ENCODE results near the gene KCNJ3. TPM values are rescaled to one million over a fixed set of nuclear protein-coding genes. Genes with fewer than 3 reads are reported as not detected.

The KCNJ3 gene
- total RNA-seq, 1 donor from 2014 or later, result not detected

DNA sequence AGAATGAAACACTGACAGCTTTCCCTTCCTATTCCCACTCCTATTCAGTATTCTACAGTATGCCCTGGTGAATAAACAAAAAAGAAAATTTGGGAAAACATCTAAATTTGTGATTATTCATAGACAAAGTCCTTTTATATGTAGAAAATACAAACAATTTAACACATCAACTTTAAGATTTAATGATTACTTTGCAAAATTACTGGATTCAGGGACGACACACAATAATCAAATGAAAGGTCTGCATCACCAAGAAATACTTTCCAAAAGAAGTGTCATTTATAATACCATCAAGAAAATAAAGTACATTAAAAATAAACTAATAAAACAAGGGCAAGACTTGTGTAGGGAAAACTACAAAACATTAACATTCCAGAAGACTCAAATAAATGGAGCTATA, 199.8 kb downstream of the KCNJ3 start:
- intact Hi-C loops (cut with micrococcal nuclease), result no loop called here
- H3K4me1 Mint-ChIP-seq (ENCODE audit: low read depth), result no peaks in the 10 kb centered on the region
- no peak for DNase-seq (ENCODE audit: low spot score)
- no peaks in the 10 kb centered on the region for H3K36me3 Mint-ChIP-seq (ENCODE audit: low read depth)
- H3K27me3 Mint-ChIP-seq (ENCODE audit: insufficient read depth), result no peaks in the 10 kb centered on the region
- no peaks in the 10 kb centered on the region for H3K9me3 Mint-ChIP-seq
- H3K4me3 Mint-ChIP-seq, result no peak overlapping the region
- no peak overlapping the region for H3K27ac Mint-ChIP-seq

DNA sequence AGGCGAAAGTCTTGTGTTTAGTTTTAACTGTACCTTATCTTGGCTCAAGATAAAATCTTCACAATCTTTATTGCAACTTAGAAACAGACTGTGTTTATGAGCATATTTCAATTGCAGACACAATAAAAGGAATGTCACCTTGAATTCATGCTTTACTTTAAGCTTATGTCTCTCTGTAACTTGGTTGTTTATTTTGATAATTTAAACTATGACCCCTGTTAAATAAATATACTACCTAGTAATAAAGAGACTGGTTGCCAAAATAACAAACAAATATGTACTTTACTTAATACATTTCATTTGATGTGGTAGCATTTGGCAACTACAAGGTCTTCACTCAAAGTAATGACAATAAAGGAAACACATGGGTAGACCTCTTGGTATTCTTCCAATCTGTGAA, 202.6 kb downstream of the KCNJ3 start:
- Mint-ChIP-seq H3K4me3 (no peak overlapping the region), H3K36me3 (ENCODE audit: low read depth) (no peaks in the 10 kb centered on the region), H3K27me3 (ENCODE audit: insufficient read depth) (no peaks in the 10 kb centered on the region), H3K4me1 (ENCODE audit: low read depth) (no peaks in the 10 kb centered on the region), H3K27ac (no peak overlapping the region), H3K9me3 (no peaks in the 10 kb centered on the region)
- DNase-seq (ENCODE audit: low spot score), result no peak
- intact Hi-C loops (cut with micrococcal nuclease), result no loop called here

Data from activated T-helper 1 cell treated with anti-CD3 and anti-CD28 coated beads, Interleukin-12 subunit alpha, Interleukin-12 subunit beta, Interleukin-2, Interleukin-4 antibody, amounts not matched to agents 30 ng/mL and 10 ng/mL and 1 ng/mL, durations not matched to agents 14 hours and 24 hours and 36 hours (primary cell).